Germinal center (tissue), 1 donor: ENCODE results near the gene MAMDC4.
"Not testable (repeated sequence)": the region's sequence is repeated elsewhere in the genome, so short reads cannot be mapped to it uniquely, and the experiment has no call there.

Experiments
- DNase-seq: peaks from one replicate; pipeline ENCODE4 v3.0.0; 2012; ENCODE audit warnings: mixed read lengths, low spot score

Gene MAMDC4

DNA sequence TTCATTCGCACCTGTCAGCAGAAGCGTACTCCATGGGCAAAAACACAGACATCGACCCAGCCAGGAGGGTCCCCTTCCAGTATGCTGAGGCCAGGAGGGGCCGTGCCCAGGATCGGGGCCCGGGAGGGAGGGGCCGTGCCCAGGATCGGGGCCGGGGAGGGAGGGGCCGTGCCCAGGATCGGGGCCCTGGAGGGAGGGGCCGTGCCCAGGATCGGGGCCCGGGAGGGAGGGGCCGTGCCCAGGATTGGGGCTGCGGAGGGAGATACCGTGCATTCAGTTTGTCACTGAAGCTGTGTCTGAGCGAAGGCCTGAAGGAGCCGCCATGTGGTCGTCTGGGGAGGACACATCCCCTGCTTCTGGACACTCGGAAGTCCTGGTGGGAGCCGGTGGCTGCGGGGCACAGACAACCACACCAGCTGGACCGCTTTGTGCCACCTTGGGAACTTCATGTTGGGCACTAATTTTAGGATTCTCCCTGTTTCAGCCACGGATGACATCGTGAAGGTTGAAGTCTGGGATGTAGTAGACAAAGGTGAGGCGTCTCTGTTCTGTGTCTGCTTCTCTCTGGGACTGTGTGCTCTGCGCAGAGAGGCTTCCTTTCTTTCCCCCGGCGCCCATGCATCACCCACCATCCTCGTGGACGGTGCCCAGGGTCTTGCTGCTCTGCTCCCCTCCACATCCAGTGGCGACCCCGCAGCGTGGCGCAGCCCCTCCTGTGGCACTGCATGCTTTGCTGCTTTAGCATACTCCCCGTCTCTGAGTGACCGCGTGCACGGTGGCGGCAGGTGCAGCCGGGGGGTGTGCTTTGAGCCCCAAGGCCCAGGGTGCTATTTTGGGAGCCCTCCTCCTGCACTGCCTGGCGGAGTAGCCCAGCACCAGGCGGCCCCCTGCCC is 26.6 kb upstream of the MAMDC4 start:
- DNase-seq = no peak

DNA sequence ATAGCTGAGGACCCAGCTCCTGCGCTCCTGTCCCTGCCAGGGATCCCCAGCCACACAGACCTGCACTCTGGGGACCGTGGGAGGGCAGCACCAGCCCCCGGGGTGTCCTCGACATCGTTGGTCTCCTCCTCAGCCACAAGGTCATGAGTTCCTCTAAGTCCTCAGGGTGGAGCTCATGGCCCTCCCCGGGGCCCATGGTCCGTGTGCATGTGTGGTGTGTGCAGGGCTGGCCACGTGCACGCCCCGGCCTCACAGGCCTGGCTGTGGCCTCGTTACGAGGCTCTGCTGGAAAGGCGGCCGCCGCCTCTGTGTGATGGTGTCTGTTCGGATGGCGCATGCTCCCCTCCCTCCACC is 26.0 kb upstream of the MAMDC4 start:
- no peak for DNase-seq

DNA sequence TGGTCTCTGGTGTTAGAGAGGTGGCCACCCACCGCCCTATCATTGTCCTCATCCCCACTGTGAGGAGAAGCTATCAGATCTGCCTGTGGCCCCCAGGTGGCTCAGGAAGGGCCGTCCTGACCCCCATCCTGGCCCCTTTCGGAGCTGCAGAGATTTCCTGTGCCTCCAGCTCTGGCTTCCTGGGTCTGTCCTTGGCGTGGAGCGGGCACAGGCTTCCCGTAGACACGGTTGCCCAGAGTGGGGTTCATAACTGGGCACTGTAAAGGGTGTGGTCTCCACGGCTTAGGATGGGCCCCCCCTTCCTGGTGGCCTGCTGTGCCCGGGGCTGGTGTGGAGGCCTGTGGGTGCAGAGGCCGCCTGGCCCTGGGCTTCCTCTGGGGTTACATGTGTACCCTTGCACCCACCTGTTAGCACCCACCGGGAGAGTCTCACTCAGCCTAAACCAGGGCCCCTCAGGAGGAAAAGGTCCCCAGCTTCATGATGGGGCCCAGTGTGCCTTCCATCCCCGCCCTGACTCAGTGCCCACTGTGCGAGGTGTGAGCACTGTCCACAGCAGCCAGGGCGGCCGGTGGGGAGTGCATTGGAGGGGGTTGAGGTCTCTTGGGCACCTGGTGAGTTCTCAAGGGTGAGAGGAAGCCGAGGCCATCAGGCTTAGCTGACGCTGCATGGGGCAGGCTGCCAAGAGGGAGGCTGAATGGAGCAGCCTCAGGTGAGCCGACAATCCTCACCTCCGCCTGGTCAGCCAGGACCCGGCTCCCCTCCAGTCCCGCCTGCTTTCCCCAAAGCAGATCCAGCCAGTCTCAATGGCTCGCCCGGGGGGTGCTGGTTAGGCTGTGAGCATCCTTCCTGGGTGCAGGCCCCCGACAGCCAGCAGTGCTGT is 25.2 kb upstream of the MAMDC4 start:
- no peak for DNase-seq

DNA sequence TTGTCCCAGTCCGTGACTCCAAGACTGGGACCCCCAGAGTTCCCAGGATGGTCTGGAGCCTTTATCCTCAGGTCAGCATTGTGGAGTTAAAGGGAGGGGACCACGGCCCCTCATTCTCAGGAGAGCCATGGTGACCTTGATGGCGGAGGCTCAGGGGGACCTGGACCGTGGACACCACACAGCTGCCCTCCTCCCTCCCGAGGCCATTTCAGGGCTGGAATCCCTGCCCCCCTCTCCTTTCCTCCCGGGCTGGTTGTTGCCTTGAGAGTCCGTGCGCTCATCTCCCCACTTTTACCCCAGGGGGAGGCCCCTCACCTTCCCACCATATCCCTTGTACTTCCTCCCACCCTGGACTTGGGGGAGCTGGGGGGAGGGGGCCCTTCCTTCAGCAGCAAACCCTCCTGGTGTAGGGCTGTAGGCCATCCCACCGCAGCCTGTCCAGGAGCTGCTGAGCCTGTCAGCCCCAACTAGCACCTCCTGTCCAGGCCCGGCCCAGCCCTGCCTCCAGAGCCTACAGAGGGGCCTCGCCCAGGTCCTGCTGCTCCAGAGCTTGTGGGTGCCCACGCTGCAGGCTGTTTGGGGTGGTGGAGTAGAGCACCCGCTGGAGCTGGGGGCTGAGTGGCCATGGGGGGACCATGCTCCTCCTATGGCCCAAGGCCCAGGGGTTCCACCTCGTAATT is 24.2 kb upstream of the MAMDC4 start:
- no peak for DNase-seq

DNA sequence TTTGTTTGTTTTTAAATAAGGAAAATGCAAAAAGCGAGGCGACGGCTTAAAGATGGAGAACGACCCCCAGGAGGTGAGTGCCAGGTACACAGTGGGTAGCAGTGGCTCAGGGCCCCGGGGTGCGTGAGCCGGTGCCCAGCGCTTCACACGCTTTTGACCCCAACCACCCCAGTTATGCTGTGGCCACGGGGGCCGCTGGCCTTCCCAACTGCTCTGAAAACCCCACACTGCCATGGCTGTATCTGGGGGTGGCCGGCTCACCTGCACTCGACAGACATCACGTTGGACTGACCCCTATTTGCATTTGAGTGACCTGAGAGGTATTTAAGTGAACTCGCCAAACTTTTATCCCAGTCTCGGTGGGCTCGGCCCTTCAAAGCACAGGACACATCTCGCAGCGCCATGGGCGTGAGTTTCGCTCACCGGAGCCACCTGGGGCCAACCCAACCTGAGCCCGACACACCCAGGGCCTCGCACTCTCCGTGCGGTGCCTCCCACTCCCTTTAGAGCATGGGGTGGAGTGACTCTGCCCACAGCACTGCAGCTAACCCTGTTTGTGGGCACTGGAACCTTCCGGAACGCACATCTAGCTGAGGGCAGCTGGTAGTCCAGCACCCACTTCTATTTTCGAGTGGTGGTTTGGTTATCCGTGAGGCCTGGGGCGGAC is 23.5 kb upstream of the MAMDC4 start:
- DNase-seq = no peak

DNA sequence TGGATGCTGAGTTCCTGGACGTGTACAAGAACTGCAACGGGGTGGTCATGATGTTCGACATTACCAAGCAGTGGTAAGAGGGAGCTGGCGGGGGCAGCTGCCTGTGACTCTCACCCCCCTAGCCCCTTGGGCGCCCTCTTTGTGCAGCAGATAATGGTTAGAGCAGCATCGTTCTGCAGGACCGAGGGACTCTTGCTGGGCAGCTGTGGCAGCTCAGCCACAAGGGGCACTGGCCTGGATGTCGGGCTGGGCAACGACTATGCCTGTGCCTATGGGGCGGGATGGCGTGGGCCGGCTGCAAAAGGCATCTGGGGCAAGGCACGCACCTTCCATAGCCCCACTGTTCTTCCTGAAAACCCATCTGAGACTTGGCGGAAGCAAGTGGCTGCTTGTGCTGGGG is 22.7 kb upstream of the MAMDC4 start:
- no peak for DNase-seq

DNA sequence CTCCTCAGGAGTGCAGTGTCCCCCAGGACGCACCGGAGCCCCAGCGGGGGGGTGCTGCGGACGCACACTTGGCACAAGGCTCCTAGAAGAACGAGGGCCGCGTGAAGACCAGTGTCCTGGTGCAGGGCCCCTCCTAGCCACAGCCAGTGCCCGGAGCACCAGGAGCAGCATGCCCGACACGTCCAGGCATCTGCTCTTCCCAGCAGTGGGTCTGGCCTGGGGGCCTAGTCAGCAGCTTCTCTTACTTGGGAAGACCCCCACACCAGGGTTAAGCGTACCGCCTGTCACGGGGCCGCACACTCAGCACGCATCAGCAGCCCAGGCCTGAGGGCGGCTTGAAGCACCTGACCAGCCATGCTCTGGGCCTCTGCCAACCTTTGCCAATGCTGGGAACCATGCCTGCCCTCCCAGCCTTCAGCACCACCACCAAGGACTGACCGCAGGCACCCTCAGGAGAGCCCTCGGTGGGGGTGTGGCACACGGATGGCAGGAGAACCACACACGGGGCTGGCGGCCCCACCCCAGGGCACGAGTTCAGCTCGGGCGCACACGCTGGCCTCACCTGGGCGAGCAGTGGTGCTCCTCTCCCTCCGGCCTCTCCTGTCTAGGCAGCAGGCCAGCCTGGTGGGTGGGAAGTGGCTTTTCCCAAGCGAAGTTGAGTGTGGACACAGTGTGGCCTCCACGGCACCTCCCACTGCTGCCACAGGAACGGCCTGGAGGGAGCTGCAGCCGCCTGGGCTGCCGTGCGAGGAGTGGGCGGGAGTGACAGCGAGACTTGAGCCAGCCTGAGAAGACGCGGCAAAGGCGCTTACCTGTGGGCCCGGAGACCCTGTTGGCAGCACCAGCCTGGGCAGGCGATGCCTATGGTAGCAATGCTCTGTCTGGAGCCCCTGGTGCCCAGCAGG is 21.9 kb upstream of the MAMDC4 start:
- no peak for DNase-seq

DNA sequence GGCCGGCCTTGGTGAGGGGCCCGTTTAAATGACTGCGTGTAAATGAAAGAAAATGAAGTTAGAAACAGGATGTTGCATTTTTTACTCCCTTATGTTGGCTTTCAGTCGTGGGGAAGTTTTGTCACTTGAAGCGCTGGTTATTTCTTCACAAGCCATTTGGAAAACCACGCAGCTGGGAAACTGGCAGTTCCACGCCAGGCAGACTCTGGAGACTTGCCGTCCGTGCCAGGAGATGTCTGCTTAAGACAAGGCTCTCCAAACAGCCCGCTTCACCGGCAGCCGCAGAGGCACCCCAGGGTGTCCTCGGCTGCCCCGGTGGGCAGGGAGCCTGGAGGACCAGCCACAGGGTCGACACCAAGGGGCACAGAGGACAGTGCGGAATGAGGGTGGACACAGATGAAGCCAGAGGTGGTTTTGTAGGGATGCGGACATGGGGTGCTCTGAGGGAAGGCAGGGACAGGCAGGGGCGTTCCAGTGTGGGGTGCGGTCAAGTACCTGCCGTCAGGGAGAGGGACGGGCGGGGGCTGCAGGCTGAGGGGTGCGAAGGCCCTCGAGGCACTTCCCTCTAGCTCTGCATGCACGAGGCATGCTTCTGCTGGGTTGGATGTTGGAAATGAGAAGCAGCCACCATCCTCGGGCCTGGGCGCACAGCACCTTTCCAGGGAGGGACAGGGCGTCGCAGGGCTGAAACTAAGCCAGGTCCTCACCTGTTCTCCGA is 21.0 kb upstream of the MAMDC4 start:
- DNase-seq = no peak

DNA sequence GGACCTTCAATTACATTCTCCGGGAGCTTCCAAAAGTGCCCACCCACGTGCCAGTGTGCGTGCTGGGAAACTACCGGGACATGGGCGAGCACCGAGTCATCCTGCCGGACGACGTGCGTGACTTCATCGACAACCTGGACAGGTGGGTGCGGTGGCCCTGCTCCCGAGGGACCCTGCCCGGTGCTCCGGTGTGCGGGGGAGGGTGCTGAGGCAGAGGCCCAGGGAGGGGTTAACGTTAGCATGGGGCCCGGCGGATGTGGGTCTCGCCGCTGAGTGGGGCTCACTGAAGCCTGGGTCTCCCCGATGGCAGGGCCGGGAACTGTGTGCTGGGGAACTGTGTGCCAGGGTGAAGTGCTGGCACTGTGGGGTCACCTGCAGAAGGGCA is 20.4 kb upstream of the MAMDC4 start:
- DNase-seq = no peak

DNA sequence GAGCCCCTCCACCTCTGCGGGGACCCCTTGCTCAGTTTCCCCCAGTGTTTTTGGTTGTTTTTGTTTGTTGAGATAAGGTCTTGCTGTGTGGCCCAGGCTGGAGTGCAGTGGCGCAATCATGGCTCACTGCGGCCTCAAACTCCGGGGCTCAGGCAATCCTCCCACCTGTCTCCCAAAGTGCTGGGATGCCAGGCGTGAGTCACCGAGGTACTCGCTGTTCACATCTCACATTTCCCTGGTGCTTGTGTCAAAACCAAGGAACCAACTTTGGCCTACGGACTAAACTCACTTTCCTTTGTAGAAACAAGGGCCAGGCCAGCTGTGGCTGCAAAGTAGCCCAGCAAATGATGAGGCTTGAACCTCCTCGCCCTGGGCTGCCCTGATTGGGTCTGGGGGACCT is 19.6 kb upstream of the MAMDC4 start:
- no peak for DNase-seq

DNA sequence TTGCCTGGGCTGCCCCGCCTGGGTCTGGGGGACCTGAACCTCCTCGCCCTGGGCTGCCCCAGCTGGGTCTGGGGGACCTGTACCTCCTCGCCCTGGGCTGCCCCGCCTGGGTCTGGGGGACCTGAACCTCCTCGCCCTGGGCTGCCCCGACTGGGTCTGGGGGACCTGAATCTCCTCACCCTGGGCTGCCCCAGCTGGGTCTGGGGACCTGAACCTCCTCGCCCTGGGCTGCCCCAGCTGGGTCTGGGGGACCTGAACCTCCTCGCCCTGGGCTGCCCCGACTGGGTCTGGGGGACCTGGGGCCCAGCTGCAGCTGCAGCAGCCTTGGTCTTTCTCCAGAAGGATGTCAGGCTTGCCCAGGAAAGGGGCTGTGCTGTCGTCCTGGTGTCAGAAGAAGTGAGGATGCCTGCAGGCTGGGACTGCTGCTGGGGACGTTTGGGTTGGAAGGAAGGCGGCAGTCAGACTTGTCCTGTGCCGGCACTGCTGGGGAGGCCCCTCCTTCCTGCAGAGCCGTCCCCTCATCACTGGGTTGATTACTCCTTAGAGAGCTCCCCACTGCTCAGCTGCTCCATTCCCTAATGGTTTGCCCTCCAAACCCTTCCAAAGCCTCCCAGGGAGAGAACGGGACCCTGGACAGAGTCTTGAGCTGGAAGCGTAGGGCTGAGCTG is 18.6 kb upstream of the MAMDC4 start:
- DNase-seq = not testable (repeated sequence)

DNA sequence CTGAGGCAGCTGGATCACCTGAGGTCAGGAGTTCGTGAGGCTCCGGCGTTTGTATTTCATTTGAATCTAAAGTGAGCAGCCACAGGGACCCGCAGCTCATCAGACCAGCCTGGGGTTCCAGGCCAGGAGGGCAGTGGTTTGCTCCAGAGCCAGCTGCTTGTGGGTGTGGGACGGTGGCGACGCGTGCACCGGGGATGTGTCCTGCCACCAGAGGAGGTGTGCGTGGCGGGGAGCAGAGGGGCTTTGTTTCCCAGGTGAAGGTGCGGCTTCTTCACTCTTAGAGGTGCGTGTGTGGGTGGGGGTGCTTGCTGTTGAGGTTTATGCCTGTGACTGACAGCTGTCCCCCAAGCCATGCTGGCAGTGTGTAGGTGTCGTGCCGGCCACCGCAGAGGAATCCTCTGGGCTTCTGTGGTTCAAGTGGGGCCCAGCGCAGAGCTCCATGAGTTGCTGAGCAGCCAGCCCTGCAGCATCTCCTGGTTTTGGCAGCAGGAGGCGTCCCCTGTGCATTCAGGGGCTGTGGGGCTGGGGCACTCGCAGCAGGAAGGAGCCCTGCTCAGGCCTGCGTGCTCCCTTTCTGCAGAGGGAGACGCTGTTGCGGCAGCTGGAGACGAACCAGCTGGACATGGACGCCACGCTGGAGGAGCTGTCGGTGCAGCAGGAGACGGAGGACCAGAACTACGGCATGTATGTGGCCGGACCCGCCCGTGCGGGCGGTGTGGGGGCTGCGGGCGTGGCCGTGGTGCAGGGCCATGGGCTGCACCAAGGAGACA is 16.8 kb upstream of the MAMDC4 start:
- DNase-seq = no peak

DNA sequence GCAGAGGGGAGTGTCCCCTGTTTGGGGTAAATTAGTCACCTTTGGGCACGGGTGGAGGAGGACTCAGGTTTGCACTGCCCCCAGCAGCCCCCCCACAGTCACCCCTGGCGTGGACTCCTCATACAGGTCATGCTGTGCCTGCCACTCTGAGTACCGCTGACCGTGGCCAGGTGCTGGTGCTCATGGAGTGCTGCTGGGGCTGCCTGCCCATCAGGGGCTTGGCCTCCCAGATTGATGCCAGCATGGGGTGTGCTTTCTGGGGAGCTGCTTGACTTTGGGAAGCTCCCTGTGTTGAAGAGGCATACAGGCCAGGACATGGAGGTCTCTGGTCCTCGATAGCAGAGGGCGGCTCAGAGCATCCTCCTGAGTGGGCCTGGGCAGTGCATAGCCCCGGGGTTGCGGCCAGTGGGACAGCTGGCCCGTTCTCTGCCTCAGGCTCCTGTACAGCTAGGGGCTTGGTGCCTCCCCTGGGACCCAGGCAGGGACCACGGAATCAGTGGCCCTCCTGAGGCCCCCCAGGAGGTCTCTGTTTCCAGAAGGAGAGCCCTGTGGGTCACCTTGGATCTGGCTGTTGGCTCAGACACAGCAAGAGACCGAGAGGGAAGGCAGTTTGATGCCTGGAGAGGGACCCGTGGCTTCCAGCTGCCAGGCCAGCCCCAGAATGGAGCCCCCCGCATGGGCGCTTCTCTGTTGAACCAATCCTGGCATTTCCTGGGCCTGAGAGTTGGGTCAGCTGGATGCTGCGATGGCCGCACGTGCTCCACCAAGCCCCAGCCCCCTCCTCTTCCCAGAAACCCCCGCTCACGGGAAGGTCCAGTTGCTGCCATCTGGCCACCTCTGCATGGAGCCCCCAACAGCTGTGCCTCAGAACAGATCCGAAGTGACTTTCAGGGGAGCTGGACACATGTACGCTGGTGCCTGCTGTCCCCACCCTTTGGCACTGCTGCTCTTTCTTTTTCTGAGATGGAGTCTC is 15.9 kb upstream of the MAMDC4 start:
- DNase-seq = no peak

DNA sequence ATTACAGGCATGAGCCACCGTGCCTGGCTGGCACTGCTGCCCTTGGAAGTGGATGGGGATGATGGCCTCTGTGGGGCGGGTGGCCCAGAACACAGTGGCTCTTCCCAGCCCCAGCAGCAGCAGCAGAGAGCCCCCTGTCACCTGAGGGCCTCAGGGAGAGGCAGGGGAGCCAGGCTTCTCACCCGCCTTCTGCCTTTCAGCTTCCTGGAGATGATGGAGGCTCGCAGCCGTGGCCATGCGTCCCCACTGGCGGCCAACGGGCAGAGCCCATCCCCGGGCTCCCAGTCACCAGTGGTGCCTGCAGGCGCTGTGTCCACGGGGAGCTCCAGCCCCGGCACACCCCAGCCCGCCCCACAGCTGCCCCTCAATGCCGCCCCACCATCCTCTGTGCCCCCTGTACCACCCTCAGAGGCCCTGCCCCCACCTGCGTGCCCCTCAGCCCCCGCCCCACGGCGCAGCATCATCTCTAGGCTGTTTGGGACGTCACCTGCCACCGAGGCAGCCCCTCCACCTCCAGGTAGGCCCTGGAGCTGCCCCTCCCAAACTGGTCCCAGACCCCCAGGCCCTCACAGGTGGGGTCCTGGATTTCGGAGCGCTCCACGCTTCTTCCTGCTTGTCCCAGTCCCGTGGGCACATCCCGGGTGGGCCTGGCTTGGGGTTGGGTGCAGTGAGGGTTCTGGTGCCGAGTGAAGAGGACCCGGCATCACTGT is 14.8 kb upstream of the MAMDC4 start:
- no peak for DNase-seq

DNA sequence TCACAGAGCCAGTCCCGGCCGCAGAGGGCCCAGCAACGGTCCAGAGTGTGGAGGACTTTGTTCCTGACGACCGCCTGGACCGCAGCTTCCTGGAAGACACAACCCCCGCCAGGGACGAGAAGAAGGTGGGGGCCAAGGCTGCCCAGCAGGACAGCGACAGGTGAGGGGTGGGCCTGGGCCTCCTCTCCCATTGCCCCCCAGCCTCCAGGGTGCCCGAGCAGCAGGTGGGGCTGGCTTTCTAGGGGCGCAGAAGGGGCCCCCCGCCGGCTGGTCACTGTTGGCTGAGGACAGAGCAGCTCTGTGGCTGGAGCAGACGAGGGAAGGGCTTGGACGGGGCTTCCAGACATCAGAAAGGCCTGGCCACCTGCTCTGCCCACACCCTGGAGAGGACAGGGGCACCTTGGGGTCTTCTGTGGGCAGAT is 14.3 kb upstream of the MAMDC4 start:
- DNase-seq = not testable (repeated sequence)

DNA sequence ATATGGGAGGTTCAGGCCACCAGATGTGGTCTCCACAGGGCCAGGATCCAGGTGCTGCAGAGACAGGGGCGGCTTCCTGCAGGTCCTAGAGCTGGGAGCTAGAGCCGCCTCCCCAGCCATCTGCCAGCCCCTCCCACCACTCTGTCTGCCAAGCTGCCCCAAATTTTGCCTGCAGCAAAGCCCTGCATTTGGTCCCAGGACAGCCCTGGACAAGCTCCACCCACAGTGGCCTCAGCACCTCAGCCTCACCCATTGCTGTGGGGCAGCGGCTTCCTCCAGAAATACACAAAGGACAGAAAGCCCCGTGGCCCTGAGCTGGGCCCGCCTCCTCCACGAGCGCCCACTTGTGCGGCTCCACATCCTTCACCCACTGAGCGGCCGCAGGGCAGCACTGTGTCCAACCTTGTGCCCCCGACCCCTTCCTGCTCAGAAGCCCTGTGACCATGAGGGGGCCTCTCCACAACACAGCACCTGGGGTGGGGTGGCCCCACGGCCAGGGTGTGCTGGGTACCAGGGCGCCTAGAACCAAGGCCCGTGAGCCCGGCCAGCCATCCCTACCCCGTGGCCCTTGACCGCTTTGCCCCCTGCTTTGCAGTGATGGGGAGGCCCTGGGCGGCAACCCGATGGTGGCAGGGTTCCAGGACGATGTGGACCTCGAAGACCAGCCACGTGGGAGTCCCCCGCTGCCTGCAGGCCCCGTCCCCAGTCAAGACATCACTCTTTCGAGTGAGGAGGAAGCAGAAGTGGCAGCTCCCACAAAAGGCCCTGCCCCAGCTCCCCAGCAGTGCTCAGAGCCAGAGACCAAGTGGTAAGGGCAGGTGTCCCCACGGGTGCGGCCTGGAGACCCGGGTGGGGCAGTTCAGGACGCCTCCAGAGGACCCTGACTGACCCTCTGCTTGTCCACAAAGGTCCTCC is 13.6 kb upstream of the MAMDC4 start:
- no peak for DNase-seq
